GM18909 (cell line): ENCODE data around the gene HMGN1.

Source experiments
- ATAC-seq: cut with Tn5 transposase; IDR thresholded peaks from one replicate; pipeline ENCODE4 v1.9.1; 2021; ENCODE audit warnings: mild to moderate bottlenecking; ENCODE audit not compliant: unreplicated experiment, poor library complexity

The HMGN1 gene

DNA sequence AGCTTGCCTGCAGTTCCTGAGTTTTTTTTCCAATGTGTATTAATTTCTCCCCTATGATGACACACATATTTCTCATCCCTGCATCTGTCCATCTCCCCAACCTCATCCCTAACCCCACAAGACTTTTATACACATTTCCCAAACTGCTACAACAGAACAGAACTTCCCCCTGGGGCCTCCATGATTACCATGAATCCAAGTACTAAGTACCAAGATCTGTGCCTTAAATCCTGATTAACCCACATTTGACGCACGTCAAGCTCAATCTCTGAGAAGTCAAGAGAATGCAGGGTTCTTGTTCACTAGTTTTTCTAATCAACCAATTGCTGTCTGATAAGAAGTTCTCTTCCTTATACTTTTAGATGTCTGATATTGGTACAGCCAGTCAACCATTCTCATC is 9.7 kb downstream of the HMGN1 start:
- ATAC-seq, result no peak

- ATAC-seq, result no peak
Observed at GRCh38 chr21:39336457-39337008, 12.4 kb downstream of the HMGN1 start.

GRCh38 chr21:39334611-39335010 is 14.3 kb downstream of the HMGN1 start:
- ATAC-seq, result no peak

GRCh38 chr21:39332175-39332574 is 16.7 kb downstream of the HMGN1 start:
- no peak for ATAC-seq

GRCh38 chr21:39330001-39330400 is 18.9 kb downstream of the HMGN1 start:
- ATAC-seq, result no peak

DNA sequence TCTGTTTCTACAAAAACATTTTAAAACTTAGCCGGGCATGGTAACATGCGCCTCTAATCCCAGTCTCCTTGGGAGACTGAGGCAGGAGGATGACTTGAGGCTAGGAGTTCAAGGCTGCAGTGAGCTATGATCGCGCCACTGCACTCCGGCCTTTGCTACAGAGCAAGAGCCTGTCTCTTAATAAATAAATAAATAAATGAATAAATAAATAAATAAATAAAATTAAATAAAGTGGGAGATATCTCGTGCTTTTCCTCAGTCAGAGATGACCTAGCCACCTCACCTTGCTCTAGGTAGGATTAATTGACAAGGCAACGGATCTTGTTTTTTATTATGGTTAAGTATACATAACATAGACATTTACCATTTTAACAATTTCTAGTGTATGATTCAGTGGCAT is 21.2 kb downstream of the HMGN1 start:
- no peak for ATAC-seq

- ATAC-seq, result no peak
Observed at GRCh38 chr21:39326607-39327307, 22.1 kb downstream of the HMGN1 start.

DNA sequence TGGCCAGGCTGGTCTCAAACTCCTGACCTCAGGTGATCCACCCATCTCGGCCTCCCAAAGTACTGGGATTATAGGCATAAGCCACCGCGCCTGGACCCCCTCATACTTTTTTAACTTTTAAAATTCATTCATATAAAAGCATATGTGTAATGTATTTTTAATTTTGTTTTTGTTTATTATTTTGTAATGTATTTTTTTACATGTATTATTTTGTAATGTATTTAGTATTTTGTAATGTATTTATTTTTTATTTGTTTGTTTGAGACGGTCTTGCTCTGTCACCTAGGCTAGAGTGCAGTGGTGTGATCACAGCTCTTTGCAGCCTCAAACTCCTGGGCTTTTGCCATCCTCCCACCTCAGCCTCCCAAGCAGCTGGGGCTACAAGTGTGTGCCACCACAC is 23.4 kb downstream of the HMGN1 start:
- no peak for ATAC-seq

GRCh38 chr21:39321424-39321823 is 27.5 kb downstream of the HMGN1 start:
- no peak for ATAC-seq

DNA sequence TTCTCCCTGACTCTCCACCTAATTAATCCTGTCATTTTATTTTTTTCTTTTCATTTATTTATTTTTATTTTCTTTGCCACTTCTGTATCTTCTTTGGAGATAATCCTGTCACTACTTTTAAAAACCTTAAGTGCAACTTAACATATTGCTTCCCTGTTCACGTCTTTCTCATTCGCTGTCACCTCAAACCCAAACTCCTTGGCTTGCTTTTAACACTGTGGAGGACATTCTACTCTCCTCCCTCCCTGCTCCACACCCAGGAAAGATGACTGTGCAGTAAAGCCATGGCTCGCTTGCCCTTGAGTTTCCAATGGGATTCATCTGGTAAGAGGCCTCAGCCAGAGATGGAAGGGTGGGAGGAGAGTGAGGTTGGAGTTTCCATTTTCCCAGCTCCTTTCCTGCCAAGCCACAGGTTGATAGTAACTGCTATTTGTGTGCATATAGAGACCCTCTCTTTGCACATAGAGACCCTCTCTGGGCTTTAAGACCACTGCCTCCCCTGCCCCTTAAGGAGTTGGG is 29.0 kb downstream of the HMGN1 start:
- no peak for ATAC-seq

DNA sequence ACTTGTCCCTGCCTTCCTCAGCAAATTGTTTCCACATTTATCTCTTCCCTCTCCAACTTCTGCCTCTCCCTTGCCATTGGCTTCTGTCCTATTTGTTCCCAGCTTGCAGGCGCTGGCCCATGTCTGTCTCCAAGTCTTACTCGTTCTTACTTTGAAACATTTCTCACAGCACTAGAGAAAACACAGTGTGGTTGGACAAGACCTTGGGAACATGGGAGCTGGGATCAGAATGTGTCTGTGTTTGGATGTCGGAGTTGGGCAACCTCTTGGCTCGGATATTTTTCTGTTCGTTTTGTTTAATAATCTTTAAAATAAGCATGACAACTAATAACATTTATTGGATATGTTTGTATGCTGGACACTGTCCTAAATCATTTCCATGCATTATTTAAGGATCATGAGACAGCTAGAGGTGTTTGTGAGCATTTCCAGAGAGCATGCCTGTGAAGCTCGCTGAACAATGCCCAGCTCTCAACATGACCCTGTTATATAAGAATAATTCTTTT is 29.6 kb downstream of the HMGN1 start:
- ATAC-seq, result no peak

DNA sequence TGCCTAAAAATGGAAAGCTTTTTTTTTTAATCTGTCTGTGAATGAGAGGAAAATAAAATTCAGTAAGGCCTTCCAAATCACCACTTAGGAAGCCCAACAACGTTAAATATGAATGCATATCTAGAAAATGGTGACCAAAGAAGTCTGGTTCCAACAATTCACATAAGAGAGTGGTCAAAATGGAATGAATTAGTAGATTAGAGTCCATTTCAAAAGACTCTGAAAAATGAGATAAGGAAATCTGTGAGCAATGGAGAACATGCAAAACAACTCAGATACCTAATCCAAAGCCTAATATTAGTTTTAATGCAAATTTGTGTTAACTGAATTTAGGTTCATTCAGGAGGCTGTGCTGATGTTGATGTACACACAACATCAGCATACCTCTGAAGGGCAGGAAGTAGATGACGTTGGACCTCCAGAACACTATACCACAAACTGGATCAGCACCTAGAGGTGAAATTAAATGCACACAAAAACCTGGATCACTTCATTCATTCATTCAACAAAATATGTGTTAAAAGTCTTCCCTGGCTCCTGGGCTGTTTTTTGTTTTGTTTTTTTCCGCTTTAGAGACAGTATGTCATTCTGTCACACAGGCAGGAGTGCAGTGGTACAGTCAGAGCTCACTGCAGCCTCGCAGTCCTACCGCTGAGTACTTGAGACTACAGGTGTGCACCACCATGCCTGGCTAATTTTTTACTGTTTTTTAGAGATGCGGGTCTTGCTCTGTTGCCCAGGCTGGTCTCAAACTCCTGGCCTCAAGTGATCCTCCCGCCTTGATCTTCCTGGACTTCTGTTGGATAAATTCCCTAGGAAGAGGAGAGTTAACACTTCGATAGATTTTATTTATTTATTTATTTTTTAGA is 30.6 kb downstream of the HMGN1 start:
- no peak for ATAC-seq

GRCh38 chr21:39317134-39318090 is 31.5 kb downstream of the HMGN1 start:
- ATAC-seq, result no peak

DNA sequence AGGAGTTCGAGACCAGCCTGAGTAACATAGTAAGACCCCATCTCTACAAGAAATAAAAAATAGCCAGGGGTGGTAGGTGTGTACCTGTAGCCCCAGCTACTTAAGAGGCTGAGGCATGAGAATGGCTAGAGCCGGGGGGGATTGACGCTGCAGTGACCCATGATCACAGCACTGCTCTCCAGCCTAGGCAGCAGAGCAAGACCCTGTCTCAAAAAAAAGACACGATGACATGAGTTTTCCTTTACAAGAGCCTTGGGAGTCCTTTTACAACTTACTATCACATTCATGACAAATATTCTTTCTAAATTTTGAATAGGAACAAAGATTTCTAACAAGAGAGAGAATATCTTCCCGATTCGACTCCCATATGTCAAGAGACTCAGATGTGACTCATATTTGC is 32.2 kb downstream of the HMGN1 start:
- ATAC-seq, result no peak

DNA sequence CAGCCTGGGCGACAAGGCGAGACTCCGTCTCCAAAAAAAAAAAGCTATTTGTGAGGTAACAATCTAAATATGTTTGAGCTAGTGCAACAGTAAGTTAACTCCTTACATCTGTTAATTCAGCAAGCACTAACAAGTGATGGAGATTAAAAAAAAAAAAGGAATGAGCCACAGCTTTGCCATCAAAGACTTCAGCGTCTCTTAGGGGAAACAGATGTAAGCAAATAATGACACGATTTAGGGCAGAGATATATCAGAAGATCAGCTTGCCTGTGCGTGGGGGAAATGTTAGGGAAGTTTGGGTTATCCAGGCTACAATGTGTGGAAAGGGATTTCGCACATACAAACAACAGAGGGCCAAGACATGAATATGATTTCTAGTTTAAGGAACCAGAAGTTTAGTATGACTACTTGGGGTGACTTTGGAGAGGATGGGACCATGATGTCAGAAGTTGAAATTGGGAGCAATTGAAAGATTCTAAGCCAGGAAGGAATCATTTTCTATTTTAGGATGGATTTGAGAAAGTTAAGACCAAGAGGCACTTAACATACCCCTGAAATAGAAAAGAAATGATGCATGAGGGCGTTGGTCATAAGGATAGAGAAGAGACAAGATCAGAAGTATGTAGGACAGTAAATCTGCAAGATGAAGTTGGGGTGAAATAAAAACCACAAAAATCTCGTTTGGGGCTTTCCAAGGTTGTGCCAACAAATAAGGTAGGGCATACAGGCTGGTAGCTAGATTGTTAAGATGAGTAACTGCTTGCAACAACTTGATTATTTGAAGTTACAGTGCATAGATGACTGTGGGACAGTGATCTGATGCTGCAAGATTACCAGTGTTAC is 33.1 kb downstream of the HMGN1 start:
- ATAC-seq, result no peak

DNA sequence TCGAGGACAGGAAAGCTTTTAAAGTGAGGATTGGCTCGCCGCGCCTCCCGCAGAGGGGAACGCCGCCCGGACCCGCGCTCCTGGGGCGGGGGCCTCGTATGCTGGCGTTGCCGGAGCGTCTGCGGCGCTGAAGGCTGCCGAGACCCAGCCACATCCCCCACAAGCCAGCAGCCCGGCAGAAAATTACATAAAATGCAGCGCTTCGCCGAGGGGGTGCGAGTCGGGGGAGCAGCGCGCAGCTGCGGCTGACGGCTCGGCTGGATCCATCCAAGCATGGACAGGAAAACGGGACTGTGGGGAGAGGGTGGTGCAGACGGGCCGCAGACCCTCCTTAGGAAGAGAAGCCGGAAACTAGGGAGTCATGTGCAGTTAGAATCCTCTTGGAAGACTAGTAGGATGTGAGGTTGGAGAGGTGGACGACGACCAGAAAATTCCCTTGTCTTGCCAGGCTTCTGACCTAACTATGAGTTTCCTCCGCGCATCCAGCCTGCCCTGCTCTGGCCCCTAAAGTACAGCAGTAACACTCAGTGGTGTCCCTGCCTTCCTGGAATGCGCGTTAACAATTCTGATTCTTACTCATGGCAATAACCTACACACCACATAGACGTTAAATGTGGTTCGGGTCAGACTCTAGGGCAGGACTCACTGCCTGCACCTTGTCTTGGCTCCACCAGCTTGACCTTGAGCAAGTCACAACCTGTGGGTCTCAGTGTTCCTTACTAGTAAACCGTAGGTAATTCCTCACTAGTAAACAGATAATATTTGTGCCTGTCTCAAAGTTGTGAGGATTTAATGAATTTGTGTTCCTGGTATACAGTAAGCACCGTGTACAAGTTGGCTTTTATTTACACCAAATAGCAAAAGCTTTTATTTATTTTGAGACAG is 34.5 kb downstream of the HMGN1 start:
- peak; percentile 17 for ATAC-seq

DNA sequence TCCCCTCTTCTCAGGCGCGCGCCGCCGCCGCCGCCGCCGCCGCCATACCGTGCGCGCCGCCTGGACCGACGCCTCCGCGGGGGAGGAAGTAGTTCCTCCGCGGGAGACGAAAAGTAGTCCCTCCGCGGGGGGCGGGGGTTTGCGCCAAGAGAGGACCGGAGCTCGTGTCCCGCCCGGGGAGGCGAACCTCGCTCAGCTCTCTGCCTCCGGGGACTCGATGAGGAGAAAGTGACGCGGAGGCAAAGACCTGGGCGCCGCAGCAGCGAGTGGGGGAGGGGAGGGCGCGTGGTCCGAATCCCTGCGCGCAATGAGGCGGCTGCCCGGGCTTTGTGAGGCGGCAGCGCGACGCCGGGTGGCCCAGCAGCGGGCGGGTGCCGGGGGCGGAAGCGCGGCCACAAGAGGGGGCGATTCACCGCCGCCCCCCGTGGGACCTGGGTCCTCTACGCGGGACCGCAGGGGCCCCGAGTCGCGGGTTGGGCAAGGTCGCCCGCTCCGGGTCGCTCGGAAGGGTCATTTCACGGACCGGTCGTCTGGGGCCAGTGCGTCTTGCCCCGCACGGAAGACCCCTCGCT is 35.2 kb downstream of the HMGN1 start, which contains the start of gene BRWD1:
Gene BRWD1 (minus strand): TSS at position 62 of the 572 bp plus-strand sequence. CDS start 141 bp downstream, outside the sequence.
- ATAC-seq, result peak; percentile 42
